ENCODE measurements around the gene FAM187B. TPM values are rescaled to one million over a fixed set of nuclear protein-coding genes. Genes with fewer than 3 reads are reported as not detected.

FAM187B gene
- total RNA-seq, 1 donor from 2014 or later, result not detected

DNA sequence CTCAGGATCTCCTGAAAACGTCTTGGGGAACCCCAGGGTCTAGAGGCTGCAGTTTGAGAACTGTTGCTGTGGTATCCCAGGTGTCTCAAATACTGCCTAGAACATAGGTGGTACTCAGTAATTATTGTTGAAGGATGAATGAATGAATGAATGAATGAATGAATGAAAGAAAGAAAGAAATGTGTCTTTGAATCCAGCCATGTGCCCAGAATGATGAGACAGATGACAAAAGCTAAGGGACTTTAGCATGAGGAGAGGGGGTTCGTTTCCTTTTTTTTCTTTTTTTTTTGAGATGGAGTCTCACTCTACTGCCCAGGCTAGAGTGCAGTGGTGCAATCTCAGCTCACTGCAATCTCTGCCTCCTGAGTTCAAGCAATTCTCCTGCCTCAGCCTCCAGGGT, 28.0 kb upstream of the FAM187B start:
- Mint-ChIP-seq H3K4me1 (peaks cover 12% of the 10 kb centered on the region), H3K27ac (no peak overlapping the region), H3K36me3 (peaks cover 22% of the 10 kb centered on the region), H3K9me3 (no peaks in the 10 kb centered on the region), H3K4me3 (no peak overlapping the region), H3K27me3 (ENCODE audit: low read depth) (no peaks in the 10 kb centered on the region)
- TF ChIP-seq, protein P1, sequence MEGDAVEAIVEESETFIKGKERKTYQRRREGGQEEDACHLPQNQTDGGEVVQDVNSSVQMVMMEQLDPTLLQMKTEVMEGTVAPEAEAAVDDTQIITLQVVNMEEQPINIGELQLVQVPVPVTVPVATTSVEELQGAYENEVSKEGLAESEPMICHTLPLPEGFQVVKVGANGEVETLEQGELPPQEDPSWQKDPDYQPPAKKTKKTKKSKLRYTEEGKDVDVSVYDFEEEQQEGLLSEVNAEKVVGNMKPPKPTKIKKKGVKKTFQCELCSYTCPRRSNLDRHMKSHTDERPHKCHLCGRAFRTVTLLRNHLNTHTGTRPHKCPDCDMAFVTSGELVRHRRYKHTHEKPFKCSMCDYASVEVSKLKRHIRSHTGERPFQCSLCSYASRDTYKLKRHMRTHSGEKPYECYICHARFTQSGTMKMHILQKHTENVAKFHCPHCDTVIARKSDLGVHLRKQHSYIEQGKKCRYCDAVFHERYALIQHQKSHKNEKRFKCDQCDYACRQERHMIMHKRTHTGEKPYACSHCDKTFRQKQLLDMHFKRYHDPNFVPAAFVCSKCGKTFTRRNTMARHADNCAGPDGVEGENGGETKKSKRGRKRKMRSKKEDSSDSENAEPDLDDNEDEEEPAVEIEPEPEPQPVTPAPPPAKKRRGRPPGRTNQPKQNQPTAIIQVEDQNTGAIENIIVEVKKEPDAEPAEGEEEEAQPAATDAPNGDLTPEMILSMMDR (IDR thresholded peaks at IDR 0.05; ENCODE audit: unreplicated experiment), result no peak
- DNase-seq (ENCODE audit: low spot score in 2 of 2, unreplicated experiment in 2 of 2), result no peak

DNA sequence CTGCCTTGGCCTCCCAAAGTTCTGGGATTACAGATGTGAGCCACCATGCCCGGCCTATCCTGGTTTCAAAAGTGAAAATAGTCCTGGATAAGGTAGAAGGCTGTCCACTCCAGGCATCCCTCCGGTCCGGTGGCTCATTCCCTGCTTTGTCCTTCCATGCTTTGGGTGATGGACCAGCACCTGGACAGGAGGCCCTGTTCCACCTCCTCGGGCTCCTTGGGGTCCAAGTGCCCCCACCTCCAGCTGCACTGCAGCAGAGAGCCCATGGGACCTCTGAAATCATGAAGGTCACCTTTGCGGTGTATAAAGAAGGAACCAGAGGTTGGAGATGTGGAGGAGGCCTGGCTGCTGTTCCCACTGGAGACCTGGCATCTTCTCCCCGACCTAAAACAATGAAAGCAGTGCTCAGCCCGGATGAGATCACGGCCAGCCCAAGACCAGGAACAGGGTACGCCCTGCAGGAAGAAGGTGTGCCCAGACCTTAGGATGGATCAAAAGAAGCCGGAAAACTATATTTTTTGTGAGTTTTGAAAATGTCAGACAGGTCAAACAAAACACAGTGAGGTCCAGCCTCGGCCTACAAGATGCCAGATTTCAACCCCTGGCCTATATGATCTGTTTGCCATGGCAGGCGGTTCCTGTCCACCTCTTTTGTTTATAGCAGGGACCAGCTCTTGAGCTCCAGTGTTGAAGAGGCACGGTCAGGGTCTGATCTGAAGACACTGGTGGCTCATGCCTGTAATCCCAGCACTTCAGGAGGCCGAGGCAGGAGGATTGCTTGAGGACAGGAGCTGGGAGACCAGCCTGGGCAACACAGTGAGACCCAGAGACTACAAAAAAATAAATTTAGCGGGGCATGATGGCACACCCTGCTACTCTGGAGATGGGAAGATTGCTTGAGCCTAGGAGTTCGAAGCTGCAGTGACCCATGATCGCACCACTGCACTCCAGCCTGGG, 26.1 kb upstream of the FAM187B start:
- TF ChIP-seq, protein P1 (IDR thresholded peaks at IDR 0.05; ENCODE audit: unreplicated experiment), result no peak
- DNase-seq (ENCODE audit: low spot score in 2 of 2, unreplicated experiment in 2 of 2), result peak in 1 of 2 experiments; percentile 29
- Mint-ChIP-seq H3K27me3 (ENCODE audit: low read depth) (peaks cover 18% of the 10 kb centered on the region), H3K4me1 (peaks cover 23% of the 10 kb centered on the region), H3K4me3 (no peak overlapping the region), H3K36me3 (peaks cover 18% of the 10 kb centered on the region), H3K9me3 (no peaks in the 10 kb centered on the region), H3K27ac (no peak overlapping the region)

DNA sequence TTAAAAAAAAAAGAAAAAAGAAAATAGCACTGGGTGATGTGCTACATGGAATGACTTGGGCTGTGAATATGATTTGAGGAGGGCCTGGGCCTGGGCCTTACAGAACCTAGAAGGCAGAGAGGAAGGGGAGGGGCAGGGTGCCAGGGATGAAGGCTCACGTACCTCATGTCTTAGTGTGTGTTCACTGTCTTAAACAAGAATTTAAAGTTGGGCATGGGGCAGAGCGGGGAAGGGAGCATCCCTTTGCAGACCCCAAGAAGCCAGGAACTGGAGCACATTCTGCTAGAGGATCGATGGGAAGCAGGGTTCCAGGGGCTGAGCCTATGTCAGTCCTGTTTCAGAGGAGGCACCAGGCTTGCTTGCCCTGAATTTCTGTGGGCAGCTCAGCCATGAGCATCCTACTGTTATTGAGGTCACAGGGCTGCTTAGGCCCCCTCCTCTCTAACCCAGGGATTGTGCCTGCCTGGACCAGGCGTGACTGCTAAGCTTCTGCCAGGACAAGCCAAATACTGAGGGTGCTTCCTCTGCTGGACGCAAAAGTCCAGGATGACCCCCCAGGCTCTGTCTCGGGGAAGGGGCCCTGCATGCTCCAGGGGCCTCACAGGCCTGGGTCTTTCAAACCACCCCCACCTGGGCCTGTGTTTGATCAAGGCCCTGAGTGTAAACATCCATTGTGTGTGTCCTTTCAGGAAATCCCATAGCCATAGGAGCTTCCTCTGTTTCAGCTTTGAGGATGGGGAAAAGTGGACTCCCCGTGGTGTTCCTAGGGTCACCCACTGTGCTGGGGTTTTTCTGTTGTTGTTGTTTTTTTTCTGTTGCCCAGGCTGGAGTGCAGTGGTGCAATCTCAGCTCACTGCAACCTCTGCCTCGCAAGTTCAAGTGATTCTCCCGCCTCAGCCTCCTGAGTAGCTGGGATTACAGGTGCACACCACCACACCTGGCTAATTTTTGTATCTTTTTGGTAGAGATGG, 25.1 kb upstream of the FAM187B start:
- no peak overlapping the region for H3K27ac Mint-ChIP-seq
- peaks cover 31% of the 10 kb centered on the region for H3K4me1 Mint-ChIP-seq
- TF ChIP-seq, protein P1 (IDR thresholded peaks at IDR 0.05; ENCODE audit: unreplicated experiment), result no peak
- peak in 1 of 2 experiments; percentile 36 for DNase-seq (ENCODE audit: low spot score in 2 of 2, unreplicated experiment in 2 of 2)
- H3K4me3 Mint-ChIP-seq, result no peak overlapping the region
- H3K36me3 Mint-ChIP-seq, result peaks cover 18% of the 10 kb centered on the region
- peaks cover 28% of the 10 kb centered on the region for H3K27me3 Mint-ChIP-seq (ENCODE audit: low read depth)
- H3K9me3 Mint-ChIP-seq, result no peaks in the 10 kb centered on the region

DNA sequence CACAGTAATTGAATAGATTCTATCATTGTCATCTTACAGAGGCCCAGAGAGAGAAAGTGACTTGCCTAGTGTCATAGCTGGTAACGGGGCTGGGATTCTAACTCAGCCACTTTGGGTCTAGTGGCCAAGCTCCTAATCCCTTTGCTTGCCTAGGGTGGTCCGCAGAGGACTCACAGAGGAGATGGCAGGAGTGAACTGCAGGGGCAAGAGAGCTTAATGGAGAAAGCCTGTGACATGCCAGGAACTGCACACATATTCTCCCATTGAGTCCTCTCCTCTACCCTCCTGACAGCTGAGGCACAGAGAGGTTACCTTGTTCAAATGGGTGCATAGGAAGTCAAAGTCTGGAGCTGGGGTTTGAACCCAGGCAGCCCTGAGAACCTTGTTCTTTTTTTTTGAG, 22.9 kb upstream of the FAM187B start:
- peaks cover 3% of the 10 kb centered on the region for H3K9me3 Mint-ChIP-seq
- H3K36me3 Mint-ChIP-seq, result peaks cover 18% of the 10 kb centered on the region
- no peak overlapping the region for H3K4me3 Mint-ChIP-seq
- TF ChIP-seq, protein P1 (IDR thresholded peaks at IDR 0.05; ENCODE audit: unreplicated experiment), result no peak
- H3K27me3 Mint-ChIP-seq (ENCODE audit: low read depth), result peaks cover 47% of the 10 kb centered on the region
- H3K27ac Mint-ChIP-seq, result no peak overlapping the region
- peak in 1 of 2 experiments; percentile 17 for DNase-seq (ENCODE audit: low spot score in 2 of 2, unreplicated experiment in 2 of 2)
- peaks cover 26% of the 10 kb centered on the region for H3K4me1 Mint-ChIP-seq

DNA sequence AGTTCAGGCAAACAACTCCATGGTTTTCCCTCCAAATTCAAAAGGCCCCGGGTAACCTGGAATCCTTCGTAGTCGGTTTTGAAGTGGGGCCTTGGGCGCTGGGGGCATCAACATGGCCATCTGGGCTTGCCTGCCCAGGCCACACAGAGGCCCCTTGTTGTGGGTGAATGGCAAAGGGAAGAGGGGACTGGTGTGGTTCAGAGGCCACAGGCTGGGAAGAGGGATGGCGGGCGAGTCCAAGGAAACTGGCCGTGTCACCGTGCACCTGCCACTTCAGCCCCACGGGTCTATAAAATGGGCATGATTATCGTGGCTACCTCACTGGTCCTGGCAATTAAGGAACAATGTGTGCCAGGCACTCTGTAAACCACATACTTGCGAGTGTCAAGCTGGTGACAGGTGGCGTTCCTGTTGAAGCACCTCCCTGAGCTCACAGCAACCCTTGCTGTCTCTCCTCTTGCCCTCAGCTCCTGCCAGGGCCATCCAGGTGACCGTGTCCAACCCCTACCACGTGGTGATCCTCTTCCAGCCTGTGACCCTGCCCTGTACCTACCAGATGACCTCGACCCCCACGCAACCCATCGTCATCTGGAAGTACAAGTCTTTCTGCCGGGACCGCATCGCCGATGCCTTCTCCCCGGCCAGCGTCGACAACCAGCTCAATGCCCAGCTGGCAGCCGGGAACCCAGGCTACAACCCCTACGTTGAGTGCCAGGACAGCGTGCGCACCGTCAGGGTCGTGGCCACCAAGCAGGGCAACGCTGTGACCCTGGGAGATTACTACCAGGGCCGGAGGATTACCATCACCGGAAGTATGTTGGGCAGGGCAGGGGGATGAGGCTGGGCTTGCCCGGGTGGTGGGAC, 21.5 kb upstream of the FAM187B start:
- TF ChIP-seq, protein P1 (IDR thresholded peaks at IDR 0.05; ENCODE audit: unreplicated experiment), result no peak
- Mint-ChIP-seq H3K4me1 (peaks cover 25% of the 10 kb centered on the region), H3K9me3 (peaks cover 11% of the 10 kb centered on the region), H3K27me3 (ENCODE audit: low read depth) (peaks cover 55% of the 10 kb centered on the region), H3K27ac (peak overlapping the region; percentile 100), H3K4me3 (peak overlapping the region; percentile 95), H3K36me3 (peaks cover 12% of the 10 kb centered on the region)
- peak in 1 of 2 experiments; percentile 31 for DNase-seq (ENCODE audit: low spot score in 2 of 2, unreplicated experiment in 2 of 2)
